H54 (cell line): ENCODE measurements around the gene GPC6.

Experiments used
- DNase-seq: peaks from one replicate; pipeline ENCODE4 v3.0.0; 2011; ENCODE audit warnings: low spot score, mixed read lengths; ENCODE audit not compliant: insufficient read length
- FAIRE-seq: peaks from 3 replicates; lab custom pipeline; 2011; peaks lifted over from hg19 to GRCh38; lab: Jason Lieb, UNC
- POLR2A ChIP-seq: IDR thresholded peaks from 2 replicates; pipeline ENCODE4 v1.6.1; 2011; ENCODE audit warnings: low read depth, mild to moderate bottlenecking, low read length

GPC6 gene

DNA sequence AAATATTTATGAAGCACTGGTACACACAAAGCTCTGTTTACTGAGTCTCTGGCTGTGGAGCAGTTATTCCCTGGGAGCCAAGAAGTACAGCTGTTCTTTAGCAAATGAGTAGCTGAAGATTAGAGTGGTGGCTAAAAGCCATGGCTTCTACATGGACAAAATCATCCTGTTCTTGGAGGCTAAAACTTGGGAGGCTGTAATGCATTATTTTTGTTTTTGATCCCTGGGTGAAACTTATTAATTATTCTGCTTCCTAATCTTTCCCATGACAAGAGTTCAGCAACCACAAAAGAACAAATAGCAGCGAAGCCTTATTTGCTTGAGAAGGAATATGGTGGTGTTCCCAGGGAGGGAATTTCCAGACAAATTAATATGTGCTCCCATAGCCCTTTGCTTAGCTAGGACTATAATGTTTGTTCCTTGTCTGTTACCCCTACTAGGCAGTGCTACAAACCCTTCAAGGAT is 1143.4 kb downstream of the GPC6 start:
- no peak for TF ChIP-seq POLR2A
- FAIRE-seq (no peak), DNase-seq (no peak)

DNA sequence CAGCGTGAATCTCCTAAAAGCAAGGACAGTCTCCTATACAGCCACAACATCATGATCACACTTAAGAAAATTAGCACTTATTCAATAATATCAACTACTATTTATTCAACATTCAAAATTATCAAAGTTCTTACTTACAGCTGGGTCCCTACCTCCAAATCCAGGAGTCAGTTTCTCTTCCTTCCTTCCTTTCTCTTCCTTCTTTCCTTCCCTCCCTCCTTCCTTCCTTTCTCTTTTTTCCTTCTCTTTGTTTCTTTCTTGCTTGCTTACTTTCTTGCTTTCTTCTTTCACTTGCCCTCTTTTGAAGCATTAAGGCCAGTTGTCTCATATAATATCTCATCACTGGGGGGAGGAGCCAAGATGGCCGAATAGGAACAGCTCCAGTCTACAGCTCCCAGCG is 1145.2 kb downstream of the GPC6 start:
- FAIRE-seq (no peak), DNase-seq (no peak)
- no peak for TF ChIP-seq POLR2A

DNA sequence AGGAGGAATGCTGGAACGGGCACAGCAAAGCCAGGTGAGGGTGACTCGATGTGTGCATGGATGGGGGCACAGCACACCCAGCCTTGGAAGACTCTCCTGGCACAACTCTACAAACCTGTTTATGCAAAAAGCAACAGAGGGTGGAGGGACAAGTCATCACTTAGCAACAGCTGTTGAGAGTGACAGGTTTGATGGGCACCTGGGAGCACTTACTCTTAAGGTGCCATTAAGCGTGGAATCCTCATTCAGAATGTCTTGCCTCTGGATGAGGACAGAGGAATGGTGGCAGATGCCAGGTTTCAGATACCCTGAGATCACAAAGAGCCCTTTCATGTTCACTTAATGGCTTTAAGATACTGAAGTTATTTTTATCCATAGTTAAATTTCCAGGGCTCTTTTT is 1155.9 kb downstream of the GPC6 start:
- no peak for TF ChIP-seq POLR2A
- no peak for DNase-seq
- no peak for FAIRE-seq

DNA sequence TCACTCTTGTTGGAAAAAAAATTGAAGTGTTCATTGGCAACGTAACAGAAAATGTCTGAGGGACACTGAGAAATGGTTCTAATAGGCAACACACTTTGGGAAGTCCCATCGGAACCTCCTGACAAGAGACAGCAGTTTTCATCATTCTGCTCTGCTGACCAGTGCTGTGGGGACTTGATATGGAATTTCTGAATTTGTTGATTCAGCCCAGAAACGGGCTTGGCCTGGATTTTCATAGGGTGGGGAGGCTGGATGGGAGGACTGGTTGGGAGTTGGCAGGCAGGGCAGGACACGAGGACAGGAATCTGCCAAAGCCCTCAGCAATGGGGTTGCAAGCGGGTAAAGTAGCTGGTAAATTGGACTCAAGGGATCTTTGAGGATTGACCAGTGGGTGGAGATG is 1156.4 kb downstream of the GPC6 start:
- no peak for TF ChIP-seq POLR2A
- FAIRE-seq (no peak), DNase-seq (no peak)

DNA sequence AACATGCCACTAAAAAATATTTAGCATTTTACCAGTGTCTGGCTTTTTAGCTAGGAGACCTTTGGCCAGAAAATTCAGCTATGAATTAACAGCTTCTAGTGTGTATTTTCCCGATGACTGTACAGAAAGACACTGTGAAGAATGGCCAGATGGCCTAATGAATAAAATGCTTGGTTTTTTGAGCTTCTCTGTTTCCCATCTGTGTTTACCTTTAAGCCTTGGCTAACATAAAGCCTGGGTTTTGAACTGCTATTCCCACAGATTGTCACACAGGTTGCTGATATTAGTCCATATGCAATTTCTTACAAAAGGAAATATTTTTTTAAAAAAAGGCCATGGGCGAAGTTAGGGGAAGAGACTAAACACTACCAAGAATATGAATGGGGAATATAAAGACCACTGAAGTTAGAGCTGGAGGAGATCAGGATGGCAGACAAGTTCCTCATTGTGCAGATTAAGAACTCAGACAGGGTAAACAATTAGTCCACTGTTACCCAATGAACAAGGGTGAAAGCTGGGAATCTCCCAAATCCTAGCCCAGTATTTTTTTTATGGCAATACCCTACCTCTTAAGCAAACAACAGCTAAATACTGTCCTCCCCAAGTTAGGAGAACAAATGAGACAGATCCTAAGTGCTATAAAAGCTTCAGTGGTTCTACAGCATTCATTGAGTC is 1157.8 kb downstream of the GPC6 start:
- DNase-seq (no peak), FAIRE-seq (peak; percentile 15)
- TF ChIP-seq POLR2A, result no peak

DNA sequence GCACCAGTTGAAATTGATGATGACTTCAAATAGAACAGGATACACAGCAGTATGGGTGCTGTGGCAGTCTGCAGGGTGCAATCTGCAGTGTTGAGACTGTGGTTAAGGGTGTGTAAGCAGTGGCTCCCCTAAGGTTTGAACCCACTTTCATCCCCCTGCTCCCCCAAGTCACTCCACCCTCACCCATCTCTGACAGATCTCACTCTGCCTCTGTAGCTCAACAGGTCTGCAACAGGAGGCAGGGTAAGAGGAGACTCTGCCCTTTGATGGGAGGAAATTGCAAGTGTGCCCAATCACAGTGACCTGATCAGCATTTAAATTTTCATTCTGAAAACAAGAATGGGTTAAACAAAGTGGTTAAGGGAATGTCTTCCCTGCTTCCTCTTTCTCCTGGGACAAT is 1160.4 kb downstream of the GPC6 start:
- FAIRE-seq, result no peak
- no peak for TF ChIP-seq POLR2A

DNA sequence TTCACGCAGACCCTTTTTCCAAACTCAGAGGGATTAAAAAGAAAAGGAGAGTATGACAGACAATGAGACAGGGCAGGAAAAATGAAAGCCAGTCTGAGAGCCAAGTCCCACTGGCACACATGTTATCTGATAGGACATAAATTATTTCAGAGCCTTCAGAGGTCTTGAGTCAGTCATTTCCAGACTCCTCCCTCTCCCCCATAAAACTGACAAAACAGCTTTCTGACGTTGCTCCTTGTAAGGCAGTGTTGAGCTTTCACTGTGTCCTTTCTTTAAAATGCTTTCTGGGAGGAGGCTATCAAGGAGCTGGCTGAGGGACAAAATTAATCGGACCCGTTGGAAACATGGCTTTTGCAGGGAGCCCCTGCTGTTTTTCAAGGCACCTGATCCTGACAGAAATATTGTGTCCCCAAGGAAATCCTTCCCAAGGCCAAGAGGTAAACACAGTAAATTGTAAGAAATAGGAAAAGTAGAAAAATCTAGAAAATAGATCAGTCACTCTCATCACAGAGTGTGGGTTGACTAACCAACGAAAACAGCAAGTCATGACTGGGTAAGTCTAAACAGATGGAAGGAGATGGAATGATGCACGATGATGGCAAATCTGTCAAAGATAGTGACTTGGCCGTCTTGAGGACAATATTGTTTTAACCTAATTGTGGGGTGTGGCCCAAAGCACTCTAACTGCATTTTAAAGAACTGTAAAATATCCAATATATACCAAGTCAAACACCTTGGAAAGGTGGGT is 1163.2 kb downstream of the GPC6 start:
- no peak for DNase-seq
- TF ChIP-seq POLR2A, result no peak

More for the DNA sequence above, 1160.4 kb downstream of the GPC6 start:
- no peak for DNase-seq

DNA sequence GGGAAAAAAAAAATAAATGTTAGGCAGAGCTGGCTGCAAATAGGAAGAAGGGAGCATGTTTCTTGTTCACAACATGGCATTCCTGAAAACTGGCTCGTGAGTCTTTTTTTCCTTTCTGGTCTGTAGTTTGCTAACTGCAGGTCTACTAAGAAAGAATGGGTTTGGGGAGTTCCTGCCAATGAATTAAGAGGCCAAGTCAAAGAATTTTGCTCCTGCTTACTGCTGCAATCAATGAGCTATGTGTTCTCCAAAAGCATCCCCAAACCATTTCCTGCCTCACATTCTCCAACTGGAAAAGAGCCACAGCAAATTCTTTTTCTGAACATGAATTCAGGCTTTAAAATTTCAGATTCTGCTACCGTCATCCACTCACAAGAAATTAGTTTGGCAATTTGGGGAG is 1164.3 kb downstream of the GPC6 start:
- no peak for DNase-seq
- TF ChIP-seq POLR2A, result no peak
- FAIRE-seq, result no peak

More for the DNA sequence above, 1163.2 kb downstream of the GPC6 start:
- FAIRE-seq, result no peak

DNA sequence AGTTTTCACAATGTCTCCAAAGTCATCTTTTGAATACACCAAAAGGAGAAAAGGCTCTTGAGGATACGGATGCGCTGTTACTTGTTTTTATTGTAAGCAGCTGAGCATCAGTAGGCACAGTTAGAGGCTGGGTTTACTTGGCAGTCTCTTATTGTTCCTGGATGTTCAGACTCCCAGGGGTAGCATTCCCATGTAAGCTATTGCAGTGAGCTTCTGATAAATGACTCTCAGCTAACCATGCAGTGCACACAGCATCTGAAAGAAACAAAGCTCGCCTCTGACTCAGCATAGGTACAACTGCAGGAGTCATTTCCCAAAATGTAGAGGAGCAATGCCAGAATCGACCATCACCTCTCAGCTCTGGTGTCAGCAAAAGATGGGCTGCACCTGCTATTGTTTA is 1168.1 kb downstream of the GPC6 start:
- no peak for TF ChIP-seq POLR2A
- no peak for FAIRE-seq

DNA sequence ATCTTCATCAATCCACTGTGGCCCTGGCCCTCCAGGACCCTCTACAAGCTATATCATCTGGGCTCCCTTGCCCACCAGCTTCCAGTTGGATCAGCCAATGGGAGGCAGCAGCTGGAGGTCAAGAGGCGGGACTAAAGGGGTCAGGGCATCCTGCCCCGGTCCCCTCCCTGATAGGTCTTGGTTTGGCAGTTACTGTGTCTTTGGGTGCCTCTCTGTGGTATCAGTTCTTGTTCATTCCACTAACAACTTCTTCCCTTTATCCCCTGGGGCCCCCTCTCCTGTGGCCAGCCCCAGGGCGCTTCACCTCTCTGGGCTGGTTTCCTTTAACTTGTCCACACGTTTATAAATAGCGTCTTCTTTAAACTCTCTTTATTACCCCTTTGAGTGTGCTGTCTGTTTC is 1169.3 kb downstream of the GPC6 start:
- FAIRE-seq, result no peak
- no peak for DNase-seq
- TF ChIP-seq POLR2A, result no peak

More for the DNA sequence above, 1168.1 kb downstream of the GPC6 start:
- no peak for DNase-seq

DNA sequence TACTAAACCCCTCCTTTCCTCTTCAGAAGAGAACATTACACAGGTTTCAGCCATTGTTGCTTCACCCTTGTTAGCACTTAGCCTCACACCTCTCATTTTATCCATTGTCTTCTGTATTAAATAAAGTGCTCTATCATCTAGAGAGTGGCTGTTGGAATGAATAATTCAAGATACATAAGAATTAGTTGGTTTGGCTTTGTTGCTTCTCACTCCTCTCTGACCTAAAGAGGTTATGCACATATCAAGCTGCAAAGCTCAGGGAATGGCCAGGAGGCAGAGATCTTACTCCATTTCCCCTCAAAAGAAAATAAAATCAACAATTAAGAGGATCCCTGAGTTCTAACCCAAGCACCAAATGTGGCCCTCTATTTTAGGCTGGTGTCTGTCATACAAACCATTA is 1173.2 kb downstream of the GPC6 start:
- no peak for TF ChIP-seq POLR2A
- DNase-seq (no peak), FAIRE-seq (no peak)

DNA sequence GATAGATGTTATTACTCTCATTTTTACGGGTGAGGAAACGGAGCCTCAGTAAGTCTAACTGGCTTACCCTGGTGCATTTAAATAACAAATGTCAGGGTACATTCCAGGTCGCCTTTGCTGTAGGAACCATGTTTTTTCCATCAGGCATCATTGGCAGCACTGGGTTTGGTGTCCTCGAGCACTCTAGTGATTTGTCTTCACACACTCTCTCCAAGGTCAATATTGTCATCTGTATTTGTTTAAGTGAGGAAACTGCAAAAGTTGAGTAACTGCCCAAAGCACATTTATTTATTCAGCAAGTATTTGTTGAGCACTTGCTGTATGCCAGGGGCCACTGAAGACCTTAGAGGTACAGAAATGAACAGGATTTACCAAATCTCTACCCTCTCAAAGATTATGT is 1174.3 kb downstream of the GPC6 start:
- no peak for DNase-seq
- no peak for TF ChIP-seq POLR2A
- no peak for FAIRE-seq

DNA sequence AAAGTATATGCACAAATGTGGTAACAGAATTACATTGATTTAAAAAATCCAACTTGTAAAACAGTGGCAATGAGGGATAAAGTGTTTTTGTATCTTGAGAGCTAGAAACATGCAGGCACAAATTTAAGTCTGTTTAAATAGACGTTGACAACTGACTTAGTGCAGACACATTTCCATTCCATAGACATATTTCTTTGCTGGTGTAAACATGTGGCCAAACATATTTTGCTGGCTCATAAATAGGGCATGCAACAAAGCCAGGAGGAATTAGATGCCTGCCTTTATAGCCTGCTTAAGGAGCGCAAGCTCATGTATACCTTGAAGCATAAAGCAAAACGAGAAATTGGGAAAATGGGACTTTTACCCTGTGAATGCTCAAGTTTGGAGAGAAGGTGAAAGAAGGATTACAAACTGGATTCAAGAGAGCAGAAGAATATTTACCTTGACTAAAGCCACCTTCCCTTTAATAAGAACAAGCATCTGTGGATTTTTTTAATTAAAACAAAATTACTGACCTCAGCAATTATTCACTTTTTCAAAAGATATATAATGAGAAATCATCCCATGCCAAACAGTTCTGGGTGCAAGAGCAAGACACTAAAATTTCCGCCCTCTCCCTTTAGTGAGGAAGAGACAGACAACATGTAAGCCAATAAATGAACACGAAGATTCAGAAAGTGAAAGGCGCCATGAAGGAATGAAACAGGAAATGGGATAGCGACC is 1181.9 kb downstream of the GPC6 start:
- no peak for TF ChIP-seq POLR2A
- DNase-seq (no peak), FAIRE-seq (peak; percentile 61)

DNA sequence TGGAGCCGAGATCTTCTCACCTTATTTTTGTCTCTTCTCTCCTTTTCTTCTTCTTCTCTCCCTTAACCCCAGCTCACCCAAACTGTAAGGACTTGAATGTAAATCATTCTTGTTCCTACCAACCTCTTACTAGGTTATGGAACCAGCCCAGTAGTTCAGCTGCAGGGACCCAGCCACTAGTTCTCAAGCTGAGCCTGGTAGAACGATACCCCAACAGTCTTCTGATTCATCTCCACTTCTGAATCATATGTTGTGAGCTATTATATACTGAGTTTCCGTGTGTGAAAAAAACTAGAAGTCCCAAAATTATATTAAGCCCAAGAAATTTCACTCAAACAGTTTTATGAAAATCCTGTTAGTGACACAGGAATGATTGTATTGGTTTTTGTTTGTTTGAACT is 1185.1 kb downstream of the GPC6 start:
- TF ChIP-seq POLR2A, result no peak
- DNase-seq, result no peak
- peak; percentile 6 for FAIRE-seq
